HepG2 (cell line): ENCODE data around the gene EGFR. TPM values are rescaled to one million over a fixed set of nuclear protein-coding genes. Genes with fewer than 3 reads are reported as not detected.

ENCODE experiments used
- ATF3 ChIP-seq: sonication (generic); formaldehyde crosslinking; IDR thresholded peaks from 2 replicates; pipeline ENCODE4 v1.4.0; 2020; ENCODE audit warnings: missing genetic modification reagents
- HDAC1 ChIP-seq: sonication (generic); formaldehyde crosslinking; IDR thresholded peaks from 2 replicates; pipeline ENCODE4 v1.5.1; 2020; ENCODE audit warnings: mild to moderate bottlenecking, missing genetic modification reagents
- HMG20B ChIP-seq: conservative IDR thresholded peaks from 2 replicates; pipeline ENCODE4 v1.6.1; 2016; ENCODE audit warnings: missing genetic modification reagents, missing compliant biosample characterization
- JUND ChIP-seq: sonication (generic); formaldehyde crosslinking; IDR thresholded peaks from 2 replicates; pipeline ENCODE4 v1.8.0; 2022; ENCODE audit warnings: mild to moderate bottlenecking, missing genetic modification reagents
- KDM4B ChIP-seq: sonication (generic); formaldehyde crosslinking; IDR thresholded peaks from 2 replicates; pipeline ENCODE4 v1.4.0; 2020; ENCODE audit warnings: missing genetic modification reagents
- MATR3 ChIP-seq: sonication (generic); formaldehyde crosslinking; IDR thresholded peaks from 2 replicates; pipeline ENCODE4 v1.4.0; 2020; ENCODE audit warnings: missing genetic modification reagents
- NR1H2 ChIP-seq: sonication (generic); formaldehyde crosslinking; IDR thresholded peaks from 2 replicates; pipeline ENCODE4 v1.8.1; 2022; ENCODE audit warnings: low read depth, missing genetic modification reagents, borderline replicate concordance
- REL ChIP-seq: sonication (generic); formaldehyde crosslinking; conservative IDR thresholded peaks from 2 replicates; pipeline ENCODE4 v1.8.0; 2022; ENCODE audit warnings: mild to moderate bottlenecking, missing genetic modification reagents, moderate library complexity
- RFX3 ChIP-seq: IDR thresholded peaks from 2 replicates; pipeline ENCODE4 v1.6.1; 2016; ENCODE audit warnings: missing biosample characterization, missing genetic modification reagents
- SOX5 ChIP-seq: IDR thresholded peaks from 2 replicates; pipeline ENCODE4 v1.6.1; 2016; ENCODE audit warnings: borderline replicate concordance
- TFAP4 ChIP-seq: sonication (generic); IDR thresholded peaks from 2 replicates; pipeline ENCODE4 v1.6.1; 2016; ENCODE audit warnings: low read depth, borderline replicate concordance
- TSC22D2 ChIP-seq: sonication (generic); formaldehyde crosslinking; IDR thresholded peaks from 2 replicates; pipeline ENCODE4 v1.5.1; 2020; ENCODE audit warnings: missing genetic modification reagents, mild to moderate bottlenecking, borderline replicate concordance
- USF2 ChIP-seq, 2 experiments: sonication (generic) in 1 of 2; formaldehyde crosslinking in 1 of 2; IDR thresholded peaks; 2 replicates each; pipeline versions ENCODE4 v1.5.1 to v1.6.1; 2011 to 2020; ENCODE audit warnings: borderline replicate concordance in 1 of 2, low read depth in 1 of 2, low read length in 1 of 2, mild to moderate bottlenecking in 1 of 2, missing genetic modification reagents in 1 of 2, moderate library complexity in 1 of 2
- WIZ ChIP-seq: sonication (generic); formaldehyde crosslinking; IDR thresholded peaks from 2 replicates; pipeline ENCODE4 v1.5.1; 2020; ENCODE audit warnings: mild to moderate bottlenecking, missing genetic modification reagents
- ZGPAT ChIP-seq: IDR thresholded peaks from 2 replicates; pipeline ENCODE4 v1.6.1; 2016; ENCODE audit warnings: mild to moderate bottlenecking
- ZMAT3 ChIP-seq: sonication (generic); formaldehyde crosslinking; conservative IDR thresholded peaks from 2 replicates; pipeline ENCODE4 v1.7.0; 2021; ENCODE audit warnings: missing genetic modification reagents
- ZNF138 ChIP-seq: sonication (generic); formaldehyde crosslinking; IDR thresholded peaks from 2 replicates; pipeline ENCODE4 v1.5.0; 2020; ENCODE audit warnings: mild to moderate bottlenecking, low read depth, missing genetic modification reagents
- ZNF343 ChIP-seq: sonication (generic); formaldehyde crosslinking; IDR thresholded peaks from 2 replicates; pipeline ENCODE4 v1.4.0; 2020; ENCODE audit warnings: mild to moderate bottlenecking, missing genetic modification reagents
- ZNF446 ChIP-seq: sonication (generic); formaldehyde crosslinking; IDR thresholded peaks from 2 replicates; pipeline ENCODE4 v1.5.0; 2020; ENCODE audit warnings: mild to moderate bottlenecking, missing genetic modification reagents
- ZNF878 ChIP-seq: sonication (generic); formaldehyde crosslinking; IDR thresholded peaks from 2 replicates; pipeline ENCODE4 v1.8.1; 2023; ENCODE audit warnings: mild to moderate bottlenecking, missing genetic modification reagents, moderate library complexity
- polyA plus RNA-seq, 8 experiments: library from polyadenylated mRNA; depleted of rRNA in 3 of 8; stranded (reverse) in 7 of 8; unstranded in 1 of 8; fragments of >200 nt; fragmentation: Illumina TruSeq in 4 of 8; extraction: Trizol in 4 of 8; gene quantifications; 2 replicates each; pipeline versions ENCODE4 v1.2.1 to v1.2.3, GENCODE V29; 2011 to 2016; ENCODE audit warnings: low read depth in 4 of 8, missing spikeins in 1 of 8, mixed read lengths in 1 of 8; ENCODE audit not compliant: insufficient read depth in 1 of 8
- total RNA-seq, 5 experiments: library from RNA; depleted of rRNA; stranded (reverse); fragments of >200 nt; fragmentation: Illumina TruSeq; extraction: Trizol; gene quantifications; 2 replicates each; pipeline ENCODE4 v1.2.3, GENCODE V29; 2016; ENCODE audit warnings: low read depth in 1 of 5
- TF ChIP-seq, protein P1 (sequence below): sonication (generic); formaldehyde crosslinking; IDR thresholded peaks from 2 replicates; pipeline ENCODE4 v1.5.1; 2020; ENCODE audit warnings: mild to moderate bottlenecking, missing genetic modification reagents, borderline replicate concordance
- TF ChIP-seq, protein P2 (sequence below): sonication (generic); formaldehyde crosslinking; IDR thresholded peaks from 2 replicates; pipeline ENCODE4 v1.4.0; 2020; ENCODE audit warnings: mild to moderate bottlenecking, low read depth, missing genetic modification reagents

EGFR gene
- total and polyA plus RNA-seq, 2 of the 13 experiments (the other 11 are each of a cell fraction or from before 2014, with no cell fraction given) = 7.0 to 10.0 TPM

GRCh38 chr7:55078465-55079372, 59.9 kb downstream of the EGFR start (continued):
- TF ChIP-seq RFX3 (CRISPR knock-in tag) (no peak), KDM4B (CRISPR knock-in tag) (peak; percentile 40; the same call in 1 of the 2 replicates), WIZ (CRISPR knock-in tag) (peak; percentile 89), JUND (CRISPR knock-in tag) (no peak), TSC22D2 (0 out of 2 replicates have a peak, but pooled peaks have one; percentile 48), ZGPAT (CRISPR knock-in tag) (no peak), HMG20B (CRISPR knock-in tag) (0 out of 2 replicates have a peak, but pooled peaks have one; percentile 22), NR1H2 (CRISPR knock-in tag) (no peak), REL (CRISPR knock-in tag) (peak; percentile 77; the same call in 1 of the 2 replicates), ZMAT3 (CRISPR knock-in tag) (peak; percentile 92), SOX5 (CRISPR knock-in tag) (0 out of 2 replicates have a peak, but pooled peaks have one; percentile 15), ATF3 (CRISPR knock-in tag) (no peak), ZNF138 (peak; percentile 86; the same call in 1 of the 2 replicates), HDAC1 (peak; percentile 88), ZNF343 (peak; percentile 68; the same call in 1 of the 2 replicates), ZNF446 (CRISPR knock-in tag) (peak; percentile 71; the same call in 1 of the 2 replicates), ZNF878 (CRISPR knock-in tag) (peak; percentile 61; the same call in 1 of the 2 replicates), TFAP4 (no peak; the same call in 1 of the 2 replicates), MATR3 (no peak), USF2 (IDR thresholded peaks at IDR 0.05; ENCODE audit: low read depth, low read length) (no peak), USF2 (CRISPR knock-in tag; IDR thresholded peaks at IDR 0.05; ENCODE audit: borderline replicate concordance) (no peak)
- TF ChIP-seq, protein P1, sequence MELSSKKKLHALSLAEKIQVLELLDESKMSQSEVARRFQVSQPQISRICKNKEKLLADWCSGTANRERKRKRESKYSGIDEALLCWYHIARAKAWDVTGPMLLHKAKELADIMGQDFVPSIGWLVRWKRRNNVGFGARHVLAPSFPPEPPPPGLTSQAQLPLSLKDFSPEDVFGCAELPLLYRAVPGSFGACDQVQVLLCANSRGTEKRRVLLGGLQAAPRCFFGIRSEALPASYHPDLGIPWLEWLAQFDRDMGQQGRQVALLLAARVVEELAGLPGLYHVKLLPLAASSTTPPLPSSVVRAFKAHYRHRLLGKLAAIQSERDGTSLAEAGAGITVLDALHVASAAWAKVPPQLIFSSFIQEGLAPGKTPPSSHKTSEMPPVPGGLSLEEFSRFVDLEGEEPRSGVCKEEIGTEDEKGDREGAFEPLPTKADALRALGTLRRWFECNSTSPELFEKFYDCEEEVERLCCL = peak; percentile 42; the same call in 1 of the 2 replicates
- TF ChIP-seq, protein P2, sequence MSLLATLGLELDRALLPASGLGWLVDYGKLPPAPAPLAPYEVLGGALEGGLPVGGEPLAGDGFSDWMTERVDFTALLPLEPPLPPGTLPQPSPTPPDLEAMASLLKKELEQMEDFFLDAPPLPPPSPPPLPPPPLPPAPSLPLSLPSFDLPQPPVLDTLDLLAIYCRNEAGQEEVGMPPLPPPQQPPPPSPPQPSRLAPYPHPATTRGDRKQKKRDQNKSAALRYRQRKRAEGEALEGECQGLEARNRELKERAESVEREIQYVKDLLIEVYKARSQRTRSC (CRISPR knock-in tag) = peak; percentile 96
